K562 (cell line): ENCODE measurements around the gene PRKAR2B. TPM values are rescaled to one million over a fixed set of nuclear protein-coding genes. Genes with fewer than 3 reads are reported as not detected.

ENCODE experiments used
- ARID1B ChIP-seq: fragments of 450-650 bp; IDR thresholded peaks from 2 replicates; pipeline ENCODE4 v1.6.1; 2016; ENCODE audit warnings: antibody characterized with exemption, mild to moderate bottlenecking, inconsistent platforms
- C11orf30 ChIP-seq: fragments of 450-650 bp; IDR thresholded peaks from 2 replicates; pipeline ENCODE4 v1.6.1; 2016; ENCODE audit warnings: low read depth, mild to moderate bottlenecking
- CBX5 ChIP-seq: IDR thresholded peaks from 2 replicates; pipeline ENCODE4 v1.6.1; 2014; ENCODE audit warnings: low read depth, borderline replicate concordance
- CC2D1A ChIP-seq: fragments of 450-650 bp; IDR thresholded peaks from 2 replicates; pipeline ENCODE4 v1.6.1; 2017; ENCODE audit warnings: mild to moderate bottlenecking
- FUS ChIP-seq: fragments of 200-400 bp; formaldehyde crosslinking; optimal IDR thresholded peaks from 2 replicates; pipeline ENCODE3; 2017; ENCODE audit warnings: low read depth, low read length
- GABPA ChIP-seq: fragments of 200-800 bp; sonication (Bioruptor generic); conservative IDR thresholded peaks from 2 replicates; pipeline ENCODE4 v1.6.1; 2016; ENCODE audit warnings: low read depth, missing genetic modification characterization, missing compliant biosample characterization
- HDAC8 ChIP-seq: fragments of 450-650 bp; IDR thresholded peaks from 2 replicates; pipeline ENCODE4 v1.6.1; 2016; ENCODE audit warnings: mild to moderate bottlenecking, missing genetic modification characterization, moderate library complexity, missing compliant biosample characterization
- HOXB6 ChIP-seq: fragments of 250-450 bp; sonication (Bioruptor Pico); IDR thresholded peaks from 2 replicates; pipeline ENCODE4 v1.5.1; 2022; ENCODE audit warnings: mild to moderate bottlenecking, borderline replicate concordance
- JUND ChIP-seq, 2 experiments: IDR thresholded peaks; 2 replicates in 1 of 2; 3 replicates in 1 of 2; pipeline ENCODE4 v1.6.1; 2011; ENCODE audit warnings: borderline replicate concordance in 2 of 2, low read depth in 2 of 2, low read length in 2 of 2, improper control_type of control experiment in 1 of 2, missing biosample characterization in 1 of 2, missing genetic modification characterization in 1 of 2, missing genetic modification reagents in 1 of 2
- MEF2D ChIP-seq: conservative IDR thresholded peaks from 2 replicates; pipeline ENCODE4 v1.6.1; 2016; ENCODE audit warnings: low read depth, missing genetic modification characterization, missing compliant biosample characterization
- MYBL2 ChIP-seq, 2 experiments: fragments of 450-650 bp in 1 of 2; sonication (generic) in 1 of 2; formaldehyde crosslinking in 1 of 2; IDR thresholded peaks; 2 replicates each; pipeline versions ENCODE4 v1.6.1 to v1.8.1; 2017 to 2022; ENCODE audit warnings: borderline replicate concordance in 1 of 2, inconsistent platforms in 1 of 2, low read depth in 1 of 2, mild to moderate bottlenecking in 1 of 2, missing genetic modification reagents in 1 of 2, moderate library complexity in 1 of 2
- PCBP1 ChIP-seq: fragments of 200-400 bp; formaldehyde crosslinking; IDR thresholded peaks from 2 replicates; pipeline ENCODE4 v1.6.1; 2018; ENCODE audit warnings: mild to moderate bottlenecking, low read depth, low read length; ENCODE audit not compliant: poor library complexity, severe bottlenecking
- SLC30A9 ChIP-seq: fragments of 250-450 bp; sonication (Bioruptor Pico); IDR thresholded peaks from 2 replicates; pipeline ENCODE4 v1.8.0; 2022; ENCODE audit warnings: mild to moderate bottlenecking, moderate library complexity
- TFAM ChIP-seq: fragments of 250-450 bp; sonication (Bioruptor Pico); conservative IDR thresholded peaks from 2 replicates; pipeline ENCODE4 v1.5.0; 2021; ENCODE audit warnings: mild to moderate bottlenecking, moderate library complexity
- ZC3H11A ChIP-seq: IDR thresholded peaks from 2 replicates; pipeline ENCODE4 v1.6.1; 2012; ENCODE audit warnings: low read depth, low read length, improper control_type of control experiment
- ZEB2 ChIP-seq: fragments of 450-650 bp; IDR thresholded peaks from 2 replicates; pipeline ENCODE4 v1.6.1; 2016
- ZFP36 ChIP-seq: fragments of 150-350 bp; IDR thresholded peaks from 2 replicates; pipeline ENCODE4 v1.6.1; 2018; ENCODE audit warnings: low read length, low read depth; ENCODE audit not compliant: partially characterized antibody
- ZNF124 ChIP-seq: sonication (generic); formaldehyde crosslinking; IDR thresholded peaks from 2 replicates; pipeline ENCODE4 v1.8.1; 2022; ENCODE audit warnings: missing genetic modification reagents
- ZNF23 ChIP-seq: fragments of 250-450 bp; sonication (Bioruptor Pico); IDR thresholded peaks from 2 replicates; pipeline ENCODE4 v1.4.0; 2020; ENCODE audit warnings: mild to moderate bottlenecking
- ZNF280A ChIP-seq: fragments of 450-650 bp; IDR thresholded peaks from 2 replicates; pipeline ENCODE4 v1.6.1; 2018; ENCODE audit warnings: mild to moderate bottlenecking, low read depth; ENCODE audit not compliant: partially characterized antibody
- ZNF316 ChIP-seq: fragments of 450-650 bp; IDR thresholded peaks from 2 replicates; pipeline ENCODE4 v1.6.1; 2016
- ZNF644 ChIP-seq: fragments of 200-800 bp; sonication (Bioruptor generic); IDR thresholded peaks from 2 replicates; pipeline ENCODE4 v1.6.1; 2016; ENCODE audit warnings: low read depth, missing genetic modification characterization, missing compliant biosample characterization
- polyA plus RNA-seq, 8 experiments: library from polyadenylated mRNA; depleted of rRNA in 4 of 8; stranded (reverse) in 5 of 8; unstranded in 3 of 8; fragments of >200 nt; fragmentation: Nextera tagmentation in 2 of 8; fragmentation: Illumina TruSeq in 1 of 8; extraction: Ambion mirVana in 2 of 8; extraction: Trizol in 1 of 8; gene quantifications; 2 replicates each; pipeline versions ENCODE4 v1.2.1 to v1.2.3, GENCODE V29; 2011 to 2014; ENCODE audit warnings: inconsistent platforms in 1 of 8, missing spikeins in 1 of 8
- total RNA-seq, 7 experiments: library from RNA; depleted of rRNA in 6 of 7; stranded (reverse); fragments of >200 nt in 6 of 7; fragmentation: Illumina TruSeq in 2 of 7; extraction: Trizol in 2 of 7; gene quantifications; 2 replicates each; pipeline versions ENCODE4 v1.2.1 to v1.2.3, GENCODE V29; 2011 to 2021; ENCODE audit warnings: low replicate concordance in 1 of 7
- TF ChIP-seq, protein P1 (sequence below): fragments of 250-450 bp; sonication (Bioruptor Pico); IDR thresholded peaks from 2 replicates; pipeline ENCODE4 v1.4.0; 2020; ENCODE audit warnings: mild to moderate bottlenecking
- TF ChIP-seq, protein P2 (sequence below): fragments of 450-650 bp; formaldehyde crosslinking; IDR thresholded peaks from 2 replicates; pipeline ENCODE4 v1.4.0; 2020; ENCODE audit warnings: mild to moderate bottlenecking, mixed read lengths

The PRKAR2B gene
- total and polyA plus RNA-seq, 9 of the 15 experiments (the other 6 are each of a cell fraction or from before 2014, with no cell fraction given), result 59.0 to 173 (median 129) TPM

- TF ChIP-seq SLC30A9 (CRISPR knock-in tag) (no peak), C11orf30 (peak; percentile 79), HDAC8 (tag) (no peak), ZNF280A (peak; percentile 99), ZNF124 (CRISPR knock-in tag) (no peak), ZEB2 (peak; percentile 39; the same call in 1 of the 2 replicates), MYBL2 (IDR thresholded peaks at IDR 0.05; ENCODE audit: low read depth) (0 out of 2 replicates have a peak, but pooled peaks have one; percentile 18), MYBL2 (CRISPR knock-in tag; IDR thresholded peaks at IDR 0.05; ENCODE audit: borderline replicate concordance) (no peak), ZNF316 (peak; percentile 89), ARID1B (peak; percentile 36; the same call in 1 of the 2 replicates), TFAM (CRISPR knock-in tag) (no peak), GABPA (no peak), ZNF23 (no peak), CBX5 (peak; percentile 96), FUS (no peak), CC2D1A (peak; percentile 50; the same call in 1 of the 2 replicates), JUND (IDR thresholded peaks at IDR 0.05; ENCODE audit: borderline replicate concordance, low read depth, low read length) (no peak), JUND (tag; IDR thresholded peaks at IDR 0.05; ENCODE audit: borderline replicate concordance, low read depth, low read length) (peak; percentile 26; the same call in 1 of the 3 replicates), PCBP1 (no peak), HOXB6 (CRISPR knock-in tag) (no peak), MEF2D (peak; percentile 40; the same call in 1 of the 2 replicates), ZNF644 (tag) (0 out of 2 replicates have a peak, but pooled peaks have one; percentile 4), ZC3H11A (no peak), ZFP36 (no peak)
- TF ChIP-seq, protein P1, sequence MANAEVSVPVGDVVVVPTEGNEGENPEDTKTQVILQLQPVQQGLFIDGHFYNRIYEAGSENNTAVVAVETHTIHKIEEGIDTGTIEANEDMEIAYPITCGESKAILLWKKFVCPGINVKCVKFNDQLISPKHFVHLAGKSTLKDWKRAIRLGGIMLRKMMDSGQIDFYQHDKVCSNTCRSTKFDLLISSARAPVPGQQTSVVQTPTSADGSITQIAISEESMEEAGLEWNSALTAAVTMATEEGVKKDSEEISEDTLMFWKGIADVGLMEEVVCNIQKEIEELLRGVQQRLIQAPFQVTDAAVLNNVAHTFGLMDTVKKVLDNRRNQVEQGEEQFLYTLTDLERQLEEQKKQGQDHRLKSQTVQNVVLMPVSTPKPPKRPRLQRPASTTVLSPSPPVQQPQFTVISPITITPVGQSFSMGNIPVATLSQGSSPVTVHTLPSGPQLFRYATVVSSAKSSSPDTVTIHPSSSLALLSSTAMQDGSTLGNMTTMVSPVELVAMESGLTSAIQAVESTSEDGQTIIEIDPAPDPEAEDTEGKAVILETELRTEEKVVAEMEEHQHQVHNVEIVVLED, result no peak
- TF ChIP-seq, protein P2, sequence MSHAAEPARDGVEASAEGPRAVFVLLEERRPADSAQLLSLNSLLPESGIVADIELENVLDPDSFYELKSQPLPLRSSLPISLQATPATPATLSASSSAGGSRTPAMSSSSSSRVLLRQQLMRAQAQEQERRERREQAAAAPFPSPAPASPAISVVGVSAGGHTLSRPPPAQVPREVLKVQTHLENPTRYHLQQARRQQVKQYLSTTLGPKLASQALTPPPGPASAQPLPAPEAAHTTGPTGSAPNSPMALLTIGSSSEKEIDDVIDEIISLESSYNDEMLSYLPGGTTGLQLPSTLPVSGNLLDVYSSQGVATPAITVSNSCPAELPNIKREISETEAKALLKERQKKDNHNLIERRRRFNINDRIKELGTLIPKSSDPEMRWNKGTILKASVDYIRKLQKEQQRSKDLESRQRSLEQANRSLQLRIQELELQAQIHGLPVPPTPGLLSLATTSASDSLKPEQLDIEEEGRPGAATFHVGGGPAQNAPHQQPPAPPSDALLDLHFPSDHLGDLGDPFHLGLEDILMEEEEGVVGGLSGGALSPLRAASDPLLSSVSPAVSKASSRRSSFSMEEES (CRISPR knock-in tag), result no peak
Measured at GRCh38 chr7:107036535-107036934, 8.0 kb upstream of the PRKAR2B start (continued).
